22Rv1 (cell line): Measurements from ENCODE around the gene THSD4.

ENCODE experiments used
- CTCF ChIP-seq: fragments of 450-650 bp; IDR thresholded peaks from 2 replicates; pipeline ENCODE4 v1.5.1; 2017; ENCODE audit warnings: mild to moderate bottlenecking
- ZFX ChIP-seq: fragments of 450-650 bp; IDR thresholded peaks from 2 replicates; pipeline ENCODE4 v1.6.1; 2017; ENCODE audit warnings: antibody characterized with exemption, borderline replicate concordance

- TF ChIP-seq CTCF: no peak
- no peak for TF ChIP-seq ZFX
These were observed 43.7 kb upstream of the THSD4 start for GRCh38 chr15:71071529-71071928.
